Fibroblast of villous mesenchyme (primary cell): ENCODE measurements around the gene U2AF1L4. TPM values are rescaled to one million over a fixed set of nuclear protein-coding genes. Genes with fewer than 3 reads are reported as not detected.

Experiments
- DNase-seq: peaks from one replicate; pipeline ENCODE4 v3.0.0-alpha.2; 2010; ENCODE audit warnings: low read depth
- H3K4me3 ChIP-seq: 2 replicates; pipeline ENCODE4 v1.5.1; 2011; ENCODE audit warnings: low read depth, mild to moderate bottlenecking, low read length
- CTCF ChIP-seq: IDR thresholded peaks from 2 replicates; pipeline ENCODE4 v1.5.1; 2012; ENCODE audit warnings: low read depth, mild to moderate bottlenecking, low read length; ENCODE audit not compliant: insufficient read depth
- total RNA-seq: library from RNA; depleted of rRNA; stranded (reverse); fragments of >200 nt; gene quantifications from 2 replicates; pipeline ENCODE4 v1.2.3, GENCODE V29; 2012

Gene U2AF1L4
- total RNA-seq, 1 donor: 4.7 TPM

GRCh38 chr19:35717665-35718344 is 27.4 kb downstream of the U2AF1L4 start, which contains the start of gene KMT2B:
Gene KMT2B (plus strand): TSS chr19:35718003. CDS start chr19:35718019, 16 bp downstream.
- peak within 1 kb of the TSS; percentile 84 for H3K4me3 ChIP-seq
- no peak for TF ChIP-seq CTCF
- peak; percentile 96 for DNase-seq

- TF ChIP-seq CTCF: peak; percentile 86
- H3K4me3 ChIP-seq: peak overlapping the region; percentile 84
- peak; percentile 83 for DNase-seq
Measured at GRCh38 chr19:35716801-35717664, 28.2 kb downstream of the U2AF1L4 start.

GRCh38 chr19:35715981-35716800 is 29.0 kb downstream of the U2AF1L4 start:
- DNase-seq: peak; percentile 45
- H3K4me3 ChIP-seq: peak overlapping the region; percentile 84
- TF ChIP-seq CTCF: no peak

GRCh38 chr19:35715355-35715809 is 29.8 kb downstream of the U2AF1L4 start:
- no peak for DNase-seq
- no peak for TF ChIP-seq CTCF
- no peak overlapping the region for H3K4me3 ChIP-seq

GRCh38 chr19:35714601-35715354 is 30.4 kb downstream of the U2AF1L4 start:
- no peak for TF ChIP-seq CTCF
- H3K4me3 ChIP-seq: no peak overlapping the region
- DNase-seq: no peak
